Thyroid gland (tissue), 4 donors: Measurements from ENCODE around the gene ZDHHC9.

Experiments used
- POLR2A ChIP-seq, 2 donors: fragments of 450-650 bp; IDR thresholded peaks; one replicate each; pipeline ENCODE4 v1.6.1; 2017; ENCODE audit warnings: antibody characterized with exemption in 2 of 2, mild to moderate bottlenecking in 2 of 2, moderate library complexity in 1 of 2
- TF ChIP-seq, protein P1 (sequence below), 6 experiments: fragments of 200-600 bp in 3 of 6; fragments of 450-650 bp in 3 of 6; sonication (generic) in 3 of 6; IDR thresholded peaks; one replicate each; pipeline ENCODE4 v1.5.1; 2016 to 2019; ENCODE audit warnings: antibody characterized with exemption in 6 of 6, mild to moderate bottlenecking in 2 of 6, inconsistent platforms in 1 of 6, moderate library complexity in 1 of 6

DNA sequence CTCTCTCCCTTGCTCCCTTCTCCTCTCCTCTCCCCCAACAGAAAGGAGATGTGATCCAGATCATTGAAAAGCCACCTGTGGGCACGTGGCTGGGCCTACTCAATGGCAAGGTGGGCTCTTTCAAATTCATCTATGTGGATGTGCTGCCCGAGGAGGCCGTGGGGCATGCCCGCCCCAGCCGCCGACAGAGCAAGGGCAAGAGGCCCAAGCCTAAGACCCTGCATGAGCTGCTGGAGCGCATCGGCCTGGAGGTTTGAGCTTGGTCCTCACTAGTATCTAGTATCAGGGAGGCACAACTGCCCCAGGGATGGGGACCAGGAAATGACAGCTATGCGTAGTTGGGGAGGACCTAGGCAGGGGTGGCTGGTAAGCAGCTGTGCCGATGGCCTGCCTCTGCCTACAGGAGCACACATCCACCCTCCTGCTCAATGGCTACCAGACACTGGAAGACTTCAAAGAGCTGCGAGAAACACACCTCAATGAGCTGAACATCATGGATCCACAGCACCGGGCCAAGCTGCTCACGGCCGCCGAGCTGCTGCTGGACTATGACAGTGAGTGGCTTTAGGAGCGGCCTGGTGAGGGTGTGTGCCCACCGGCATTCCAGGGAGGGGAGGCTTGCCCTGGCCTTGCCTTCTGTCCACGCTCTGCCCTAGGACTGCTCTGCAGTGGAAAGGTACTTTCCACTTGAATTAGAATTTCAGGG is 50.9 kb downstream of the ZDHHC9 start:
- TF ChIP-seq, protein P1, sequence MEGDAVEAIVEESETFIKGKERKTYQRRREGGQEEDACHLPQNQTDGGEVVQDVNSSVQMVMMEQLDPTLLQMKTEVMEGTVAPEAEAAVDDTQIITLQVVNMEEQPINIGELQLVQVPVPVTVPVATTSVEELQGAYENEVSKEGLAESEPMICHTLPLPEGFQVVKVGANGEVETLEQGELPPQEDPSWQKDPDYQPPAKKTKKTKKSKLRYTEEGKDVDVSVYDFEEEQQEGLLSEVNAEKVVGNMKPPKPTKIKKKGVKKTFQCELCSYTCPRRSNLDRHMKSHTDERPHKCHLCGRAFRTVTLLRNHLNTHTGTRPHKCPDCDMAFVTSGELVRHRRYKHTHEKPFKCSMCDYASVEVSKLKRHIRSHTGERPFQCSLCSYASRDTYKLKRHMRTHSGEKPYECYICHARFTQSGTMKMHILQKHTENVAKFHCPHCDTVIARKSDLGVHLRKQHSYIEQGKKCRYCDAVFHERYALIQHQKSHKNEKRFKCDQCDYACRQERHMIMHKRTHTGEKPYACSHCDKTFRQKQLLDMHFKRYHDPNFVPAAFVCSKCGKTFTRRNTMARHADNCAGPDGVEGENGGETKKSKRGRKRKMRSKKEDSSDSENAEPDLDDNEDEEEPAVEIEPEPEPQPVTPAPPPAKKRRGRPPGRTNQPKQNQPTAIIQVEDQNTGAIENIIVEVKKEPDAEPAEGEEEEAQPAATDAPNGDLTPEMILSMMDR (IDR thresholded peaks at IDR 0.05), result no peak
- TF ChIP-seq POLR2A (IDR thresholded peaks at IDR 0.05), result no peak
